Colonic mucosa (tissue), 4 donors: ENCODE data around the gene PDE1A. TPM values are rescaled to one million over a fixed set of nuclear protein-coding genes. Genes with fewer than 3 reads are reported as not detected.

Experiments
- DNase-seq: peaks from one replicate; pipeline ENCODE4 v3.0.0-alpha.2; 2020
- H3K27ac ChIP-seq: fragments of 200-600 bp; one replicate; pipeline ENCODE4 v1.8.0; 2021
- H3K27me3 ChIP-seq: fragments of 200-600 bp; one replicate; pipeline ENCODE4 v1.8.0; 2021
- H3K36me3 ChIP-seq: fragments of 200-600 bp; one replicate; pipeline ENCODE4 v1.8.0; 2021
- H3K4me1 ChIP-seq: fragments of 200-600 bp; one replicate; pipeline ENCODE4 v1.8.0; 2021; ENCODE audit warnings: mild to moderate bottlenecking
- H3K4me3 ChIP-seq: fragments of 200-600 bp; one replicate; pipeline ENCODE4 v1.8.0; 2021
- H3K9ac ChIP-seq, 2 donors: one replicate each; pipeline ENCODE4 v1.7.0; 2013; ENCODE audit warnings: control low read depth in 2 of 2, low read depth in 2 of 2, low read length in 2 of 2
- H3K9me3 ChIP-seq: fragments of 200-600 bp; one replicate; pipeline ENCODE4 v1.8.0; 2021
- CTCF ChIP-seq: fragments of 200-600 bp; IDR thresholded peaks from one replicate; pipeline ENCODE4 v1.8.0; 2022; ENCODE audit warnings: antibody characterized with exemption, mild to moderate bottlenecking
- intact Hi-C: fragments of 100-400 bp; cut with DNase I; formaldehyde crosslinking; loops from one replicate; pipeline ENCODE4 v1.14.1; 2022
- total RNA-seq, 2 donors: library from RNA; stranded (reverse); fragmentation: NEBNext Ultra II Directional in 1 of 2; extraction: Animal tissue kit (Norgen Biotek cat#: 25700) in 1 of 2; gene quantifications; one replicate each; pipeline ENCODE4 v1.2.1, GENCODE V29; 2021
- donor health status: healthy.
- donor health status: DM: no; HTN: no; CAD: no.
- donor health status: DM: no; HTN: no; CAD: no.

The PDE1A gene
- total RNA-seq, 2 donors from 2014 or later, result 1.7 to 3.9 TPM

DNA sequence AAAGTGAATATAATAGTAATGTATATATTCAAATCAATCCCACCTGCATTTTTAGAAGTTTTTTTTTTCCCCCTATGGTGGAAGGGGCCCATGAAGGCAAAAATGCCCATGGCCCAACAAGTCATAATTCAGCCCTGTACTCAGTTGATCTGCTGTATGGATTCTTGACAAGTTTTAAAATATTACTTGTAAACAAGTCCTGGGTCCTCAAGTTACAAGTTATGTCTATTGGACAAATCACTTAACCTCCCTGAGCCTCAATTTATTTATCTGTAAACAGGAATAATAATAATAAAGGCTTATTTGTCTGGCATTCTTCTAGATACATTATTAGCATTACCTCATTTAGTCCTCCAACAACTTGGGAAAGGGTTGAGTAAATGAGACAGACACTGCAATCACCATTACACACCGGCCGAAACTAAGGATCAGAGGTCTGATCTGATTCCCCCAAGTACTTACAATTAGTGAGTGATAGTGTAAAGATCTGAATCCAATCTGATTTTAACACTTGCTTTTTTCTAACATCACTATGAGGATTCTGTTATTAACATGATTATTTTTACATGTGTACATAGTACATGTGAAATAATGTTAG is 66.1 kb downstream of the PDE1A start:
- DNase-seq, result no peak
- intact Hi-C loops, result no loop called here
- no peaks in the 10 kb centered on the region for H3K9me3 ChIP-seq
- no peaks in the 10 kb centered on the region for H3K4me1 ChIP-seq
- TF ChIP-seq CTCF, result no peak
- no peaks in the 10 kb centered on the region for H3K36me3 ChIP-seq
- H3K9ac ChIP-seq, result no peak overlapping the region
- no peak overlapping the region for H3K4me3 ChIP-seq
- peak overlapping the region; percentile 36 for H3K27ac ChIP-seq
- H3K27me3 ChIP-seq, result no peaks in the 10 kb centered on the region

GRCh38 chr2:182359990-182360662 is 66.7 kb downstream of the PDE1A start:
- Histone ChIP-seq H3K36me3 (no peaks in the 10 kb centered on the region), H3K27me3 (no peaks in the 10 kb centered on the region), H3K9ac (no peak overlapping the region), H3K9me3 (no peaks in the 10 kb centered on the region), H3K27ac (peak overlapping the region; percentile 36), H3K4me1 (no peaks in the 10 kb centered on the region), H3K4me3 (no peak overlapping the region)
- intact Hi-C loops, result no loop called here
- no peak for TF ChIP-seq CTCF
- DNase-seq, result peak; percentile 52

GRCh38 chr2:182359027-182359989 is 67.5 kb downstream of the PDE1A start:
- Histone ChIP-seq H3K9me3 (no peaks in the 10 kb centered on the region), H3K4me3 (no peak overlapping the region), H3K27ac (peak overlapping the region; percentile 36), H3K36me3 (no peaks in the 10 kb centered on the region), H3K4me1 (no peaks in the 10 kb centered on the region), H3K9ac (no peak overlapping the region), H3K27me3 (no peaks in the 10 kb centered on the region)
- intact Hi-C loops, result no loop called here
- no peak for TF ChIP-seq CTCF
- no peak for DNase-seq

DNA sequence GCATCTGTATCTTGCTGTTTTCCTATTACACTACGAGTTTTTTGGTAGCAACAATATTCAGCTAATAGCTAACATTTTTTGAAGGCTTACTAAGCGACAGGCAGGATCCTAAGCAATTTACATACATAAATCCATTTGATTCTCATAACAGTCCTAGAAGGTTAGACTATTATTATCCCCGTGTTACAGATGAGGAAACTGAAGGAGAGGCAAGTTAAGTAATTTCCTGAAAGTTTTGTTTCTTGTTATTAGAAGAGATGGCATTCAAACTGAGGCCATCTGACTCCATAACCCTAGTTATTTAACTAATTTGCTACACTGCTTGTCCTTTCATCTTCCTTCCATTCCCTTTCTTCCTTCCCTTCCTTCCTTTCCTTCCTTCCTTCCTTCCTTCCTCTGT is 68.2 kb downstream of the PDE1A start:
- H3K9me3 ChIP-seq, result no peaks in the 10 kb centered on the region
- H3K27me3 ChIP-seq, result no peaks in the 10 kb centered on the region
- TF ChIP-seq CTCF, result no peak
- intact Hi-C loops, result no loop called here
- DNase-seq, result no peak
- H3K4me3 ChIP-seq, result no peak overlapping the region
- H3K36me3 ChIP-seq, result no peaks in the 10 kb centered on the region
- no peak overlapping the region for H3K9ac ChIP-seq
- no peak overlapping the region for H3K27ac ChIP-seq
- H3K4me1 ChIP-seq, result no peaks in the 10 kb centered on the region

DNA sequence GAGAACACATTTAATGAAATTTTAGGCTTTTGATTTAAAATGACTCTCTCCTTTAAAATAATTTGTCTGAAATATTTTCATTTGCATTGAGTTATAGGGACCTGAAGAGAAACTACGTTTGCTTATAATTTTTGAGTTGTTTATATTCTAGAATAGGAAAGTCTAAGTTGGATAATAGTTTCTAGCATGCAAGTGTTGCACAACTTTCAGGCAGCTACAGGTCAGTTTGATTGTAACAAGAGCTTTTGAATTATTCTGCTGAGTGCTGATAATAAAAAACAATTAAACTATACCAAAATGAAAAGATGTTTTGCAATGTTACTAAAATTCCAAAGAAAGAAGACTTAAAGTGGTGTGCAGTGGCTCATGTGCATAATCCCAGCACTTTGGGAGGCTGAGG is 71.0 kb downstream of the PDE1A start:
- H3K27me3 ChIP-seq, result no peaks in the 10 kb centered on the region
- no peaks in the 10 kb centered on the region for H3K36me3 ChIP-seq
- no peak for TF ChIP-seq CTCF

More for the DNA sequence above, 71.0 kb downstream of the PDE1A start:
- H3K4me3 ChIP-seq, result no peak overlapping the region
- no peak overlapping the region for H3K27ac ChIP-seq
- no peak overlapping the region for H3K9ac ChIP-seq
- intact Hi-C loops, result no loop called here
- no peak for DNase-seq
- no peaks in the 10 kb centered on the region for H3K9me3 ChIP-seq
- no peaks in the 10 kb centered on the region for H3K4me1 ChIP-seq
